Measurements from ENCODE around the gene TMEM100. TPM values are rescaled to one million over a fixed set of nuclear protein-coding genes. Genes with fewer than 3 reads are reported as not detected.

The TMEM100 gene
- total and polyA plus RNA-seq, 2 donors (not counting 3 experiments of a cell fraction or from before 2014, with no cell fraction given): not detected

- Histone ChIP-seq H2AFZ (ENCODE audit: low read depth, low read length) (no peak overlapping the region), H3K4me3 (replicated peaks in 1 of 3; ENCODE audit: insufficient read depth in 1 of 3, low read depth in 1 of 3, low read length in 3 of 3) (no peak overlapping the region), H3K9me3 (replicated peaks; ENCODE audit: control insufficient read depth, insufficient read depth, low read length) (no peaks in the 10 kb centered on the region), H3K4me2 (ENCODE audit: insufficient read depth, low read length) (no peak overlapping the region), H3K79me2 (ENCODE audit: control insufficient read depth, insufficient read depth, low read length) (peaks cover 6% of the 10 kb centered on the region), H3K9ac (replicated peaks; ENCODE audit: extremely low read depth, insufficient read depth, low read length) (no peak overlapping the region), H3K36me3 (ENCODE audit: control insufficient read depth in 2 of 2, extremely low read depth in 1 of 2, insufficient read depth in 2 of 2, low read length in 2 of 2) (peaks cover 0 to 3% of the 10 kb centered on the region in 2 experiments), H3K27me3 (ENCODE audit: control insufficient read depth in 2 of 2, insufficient read depth in 2 of 2, low read length in 2 of 2) (no peaks in the 10 kb centered on the region), H4K20me1 (replicated peaks; ENCODE audit: control insufficient read depth, extremely low read depth, insufficient read depth, low read length) (peaks cover 2% of the 10 kb centered on the region), H3K9me1 (replicated peaks; ENCODE audit: control insufficient read depth, extremely low read depth, insufficient read depth, low read length) (no peaks in the 10 kb centered on the region), H3K27ac (ENCODE audit: insufficient read depth, low read depth, low read length) (peak overlapping the region; percentile 59), H3K4me1 (ENCODE audit: control insufficient read depth, extremely low read depth, insufficient read depth, low read length) (peaks cover 22% of the 10 kb centered on the region)
- ChIA-PET POLR2A (no interaction called here), CTCF (interaction anchor here (2.2 kb wide), 1 partner anchor 14 kb away, joined by 8 read pairs; the partner anchor contains the start of gene PCTP)
- dilution Hi-C loops (cut with MboI; ENCODE audit: extremely low pct_ligation_motif_present, low sequenced_read_pairs) (no loop called here), intact Hi-C loops (cut with micrococcal nuclease) (loop anchor here (1.0 to 5.0 kb wide), 2 partner anchors 14 to 177 kb away; no protein-coding TSS in a partner anchor)
- no TSS peak for BruUV-seq (replicated peaks)
- TF ChIP-seq MYC (IDR thresholded peaks at IDR 0.05; ENCODE audit: low read depth, low read length): no peak
- TF ChIP-seq JUN (IDR thresholded peaks at IDR 0.05; ENCODE audit: borderline replicate concordance, insufficient read depth, insufficient read length, low read depth): no peak
- TF ChIP-seq EZH2 (IDR thresholded peaks at IDR 0.05; ENCODE audit: borderline replicate concordance, low read depth, low read length, severe bottlenecking): no peak
- no peak for TF ChIP-seq MAX (IDR thresholded peaks at IDR 0.05; ENCODE audit: insufficient read depth, insufficient read length)
- no peak for TF ChIP-seq GATA2 (IDR thresholded peaks at IDR 0.05; ENCODE audit: insufficient read depth, insufficient read length, low read depth, low read length)
- TF ChIP-seq, protein P1, sequence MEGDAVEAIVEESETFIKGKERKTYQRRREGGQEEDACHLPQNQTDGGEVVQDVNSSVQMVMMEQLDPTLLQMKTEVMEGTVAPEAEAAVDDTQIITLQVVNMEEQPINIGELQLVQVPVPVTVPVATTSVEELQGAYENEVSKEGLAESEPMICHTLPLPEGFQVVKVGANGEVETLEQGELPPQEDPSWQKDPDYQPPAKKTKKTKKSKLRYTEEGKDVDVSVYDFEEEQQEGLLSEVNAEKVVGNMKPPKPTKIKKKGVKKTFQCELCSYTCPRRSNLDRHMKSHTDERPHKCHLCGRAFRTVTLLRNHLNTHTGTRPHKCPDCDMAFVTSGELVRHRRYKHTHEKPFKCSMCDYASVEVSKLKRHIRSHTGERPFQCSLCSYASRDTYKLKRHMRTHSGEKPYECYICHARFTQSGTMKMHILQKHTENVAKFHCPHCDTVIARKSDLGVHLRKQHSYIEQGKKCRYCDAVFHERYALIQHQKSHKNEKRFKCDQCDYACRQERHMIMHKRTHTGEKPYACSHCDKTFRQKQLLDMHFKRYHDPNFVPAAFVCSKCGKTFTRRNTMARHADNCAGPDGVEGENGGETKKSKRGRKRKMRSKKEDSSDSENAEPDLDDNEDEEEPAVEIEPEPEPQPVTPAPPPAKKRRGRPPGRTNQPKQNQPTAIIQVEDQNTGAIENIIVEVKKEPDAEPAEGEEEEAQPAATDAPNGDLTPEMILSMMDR (IDR thresholded peaks at IDR 0.05; ENCODE audit: extremely low read depth in 1 of 2, insufficient read depth in 1 of 2, low read depth in 1 of 2, low read length in 2 of 2): no peak
- no peak for TF ChIP-seq POLR2A (IDR thresholded peaks at IDR 0.05; ENCODE audit: low read depth, low read length)
- TF ChIP-seq FOS (IDR thresholded peaks at IDR 0.05; ENCODE audit: borderline replicate concordance, insufficient read depth, low read length): no peak
- TF ChIP-seq POLR2AphosphoS5 (IDR thresholded peaks at IDR 0.05; ENCODE audit: insufficient read depth, low read depth, low read length): no peak
- FAIRE-seq (no peak), DNase-seq (ENCODE audit: low read depth, low spot score) (no peak)
Observed at GRCh38 chr17:55764610-55765009, 41.9 kb upstream of the TMEM100 start.

All from endothelial cell of umbilical vein (primary cell).